Loucy (cell line): Measurements from ENCODE around the gene PDE4D.

ENCODE experiments used
- CTCF ChIP-seq: fragments of 200-600 bp; sonication (generic); conservative IDR thresholded peaks from 2 replicates; pipeline ENCODE4 v1.5.1; 2014; ENCODE audit warnings: mild to moderate bottlenecking, antibody characterized with exemption, low read length
- EZH2phosphoT487 ChIP-seq: fragments of 200-600 bp; IDR thresholded peaks from 2 replicates; pipeline ENCODE4 v1.6.1; 2018; ENCODE audit warnings: antibody characterized with exemption, mild to moderate bottlenecking, moderate library complexity, borderline replicate concordance

- no peak for TF ChIP-seq CTCF
- TF ChIP-seq EZH2phosphoT487: no peak
Observed at GRCh38 chr5:58950224-58950623, 943.3 kb downstream of the PDE4D start.
